Stimulated activated naive CD8-positive, alpha-beta T cell treated with anti-CD3 and anti-CD28 coated beads, Interleukin-15, Interleukin-2, amounts not matched to agents 100 U/mL and 50 U/mL, for 24 hours (primary cell): Measurements from ENCODE around the gene IL3.
A peak's percentile ranks its signal among the peaks of the same experiment; 100 is the strongest.

ENCODE experiments used
- ATAC-seq: fragments of 150-1000 bp; cut with Tn5 transposase; one replicate; pipeline ENCODE4 v1.10.0; 2021
- DNase-seq: peaks from one replicate; pipeline ENCODE4 v3.0.0; 2021

The IL3 gene

GRCh38 chr5:132072528-132072927, 12.1 kb downstream of the IL3 start:
- DNase-seq (peak; percentile 9), ATAC-seq (no peak)

GRCh38 chr5:132073231-132074013, 13.0 kb downstream of the IL3 start, which contains the start of gene CSF2:
CSF2 (plus strand) TSS chr5:132073789; CDS start chr5:132073824, 35 bp downstream.
- peak; percentile 26 for ATAC-seq
- DNase-seq: peak; percentile 62

GRCh38 chr5:132074091-132074771, 13.8 kb downstream of the IL3 start:
- ATAC-seq: no peak

GRCh38 chr5:132074772-132075718, 14.6 kb downstream of the IL3 start:
- peak; percentile 71 for DNase-seq
- peak; percentile 17 for ATAC-seq

More at GRCh38 chr5:132074091-132074771, 13.8 kb downstream of the IL3 start:
- DNase-seq: peak; percentile 35

- DNase-seq (peak; percentile 43), ATAC-seq (no peak)
Observed at GRCh38 chr5:132075719-132076077, 15.2 kb downstream of the IL3 start.

- DNase-seq (peak; percentile 63), ATAC-seq (peak; percentile 41)
Observed at GRCh38 chr5:132076202-132076830, 15.9 kb downstream of the IL3 start.

GRCh38 chr5:132076983-132077382, 16.5 kb downstream of the IL3 start:
- DNase-seq: peak; percentile 53
- ATAC-seq: peak; percentile 22

GRCh38 chr5:132079081-132079480, 18.6 kb downstream of the IL3 start:
- ATAC-seq (no peak), DNase-seq (no peak)

GRCh38 chr5:132079619-132080018, 19.2 kb downstream of the IL3 start:
- no peak for DNase-seq
- no peak for ATAC-seq

- ATAC-seq: no peak
Observed at GRCh38 chr5:132080595-132080994, 20.1 kb downstream of the IL3 start.

GRCh38 chr5:132081458-132081857, 21.0 kb downstream of the IL3 start:
- no peak for DNase-seq
- no peak for ATAC-seq

More at GRCh38 chr5:132080595-132080994, 20.1 kb downstream of the IL3 start:
- no peak for DNase-seq

GRCh38 chr5:132082329-132083023, 22.0 kb downstream of the IL3 start:
- DNase-seq: no peak
- no peak for ATAC-seq

GRCh38 chr5:132083071-132083678, 22.7 kb downstream of the IL3 start:
- DNase-seq (peak; percentile 76), ATAC-seq (peak; percentile 92)

GRCh38 chr5:132085686-132086085, 25.2 kb downstream of the IL3 start:
- no peak for DNase-seq
- no peak for ATAC-seq

GRCh38 chr5:132086277-132086794, 25.9 kb downstream of the IL3 start:
- ATAC-seq (no peak), DNase-seq (no peak)

GRCh38 chr5:132087176-132087575, 26.7 kb downstream of the IL3 start:
- ATAC-seq (no peak), DNase-seq (no peak)

- no peak for DNase-seq
- ATAC-seq: no peak
Observed at GRCh38 chr5:132087661-132088060, 27.2 kb downstream of the IL3 start.

- no peak for DNase-seq
- ATAC-seq: no peak
Observed at GRCh38 chr5:132089363-132089762, 28.9 kb downstream of the IL3 start.

- ATAC-seq (peak; percentile 73), DNase-seq (no peak)
Observed at GRCh38 chr5:132090107-132090506, 29.7 kb downstream of the IL3 start.

- ATAC-seq: no peak
- no peak for DNase-seq
Observed at GRCh38 chr5:132093271-132093670, 32.8 kb downstream of the IL3 start.
